Stimulated activated CD4-positive, alpha-beta T cell treated with anti-CD3 and anti-CD28 coated beads, Interleukin-12 subunit alpha, Interleukin-12 subunit beta, amount 100 ng/mL, for 4 hours (primary cell): ENCODE measurements around the gene FGF10.

Experiments
- DNase-seq: peaks from one replicate; pipeline ENCODE4 v3.0.0-alpha.2; 2020

Gene FGF10

GRCh38 chr5:44389090-44389822 lies at the start of gene FGF10:
FGF10 (minus strand) TSS chr5:44389420; CDS start chr5:44388682, 738 bp downstream.
- DNase-seq, result no peak

GRCh38 chr5:44426944-44427343 lies 37.7 kb upstream of the FGF10 start:
- DNase-seq, result no peak

GRCh38 chr5:44412286-44412685 lies 23.1 kb upstream of the FGF10 start:
- no peak for DNase-seq

- no peak for DNase-seq
These were observed 12.9 kb upstream of the FGF10 start for GRCh38 chr5:44402084-44402483.

- no peak for DNase-seq
These were observed 12.4 kb upstream of the FGF10 start for GRCh38 chr5:44401611-44402010.

GRCh38 chr5:44398382-44398781 lies 9.2 kb upstream of the FGF10 start:
- DNase-seq, result no peak

- DNase-seq, result no peak
These were observed 7.1 kb upstream of the FGF10 start for GRCh38 chr5:44396312-44396711.

GRCh38 chr5:44390351-44390750 lies 1.1 kb upstream of the FGF10 start:
- DNase-seq, result no peak

GRCh38 chr5:44389823-44390143 lies 563 bp upstream of the FGF10 start:
- no peak for DNase-seq

GRCh38 chr5:44388321-44389089 lies 715 bp downstream of the FGF10 start:
- no peak for DNase-seq

GRCh38 chr5:44387921-44388320 lies 1.3 kb downstream of the FGF10 start:
- DNase-seq, result no peak

- DNase-seq, result no peak
These were observed 1.8 kb downstream of the FGF10 start for GRCh38 chr5:44387406-44387805.

- DNase-seq, result no peak
These were observed 3.8 kb downstream of the FGF10 start for GRCh38 chr5:44385291-44385900.

- DNase-seq, result no peak
These were observed 4.4 kb downstream of the FGF10 start for GRCh38 chr5:44384816-44385215.

GRCh38 chr5:44382894-44383293 lies 6.3 kb downstream of the FGF10 start:
- DNase-seq, result no peak

GRCh38 chr5:44377057-44377456 lies 12.2 kb downstream of the FGF10 start:
- no peak for DNase-seq

GRCh38 chr5:44372028-44372427 lies 17.2 kb downstream of the FGF10 start:
- DNase-seq, result no peak

- DNase-seq, result no peak
These were observed 22.0 kb downstream of the FGF10 start for GRCh38 chr5:44367203-44367602.

- no peak for DNase-seq
These were observed 23.9 kb downstream of the FGF10 start for GRCh38 chr5:44365345-44365744.

- DNase-seq, result no peak
These were observed 25.1 kb downstream of the FGF10 start for GRCh38 chr5:44364097-44364496.

GRCh38 chr5:44361342-44362001 lies 27.7 kb downstream of the FGF10 start:
- DNase-seq, result no peak

GRCh38 chr5:44360919-44361318 lies 28.3 kb downstream of the FGF10 start:
- no peak for DNase-seq

- DNase-seq, result no peak
These were observed 30.8 kb downstream of the FGF10 start for GRCh38 chr5:44358421-44358820.

- DNase-seq, result no peak
These were observed 33.0 kb downstream of the FGF10 start for GRCh38 chr5:44356231-44356630.
